ENCODE data around the gene MAN2B1. TPM values are rescaled to one million over a fixed set of nuclear protein-coding genes. Genes with fewer than 3 reads are reported as not detected.
"Not testable (repeated sequence)": the region's sequence is repeated elsewhere in the genome, so short reads cannot be mapped to it uniquely, and the experiment has no call there.

The MAN2B1 gene
- total RNA-seq, 2 experiments from 2014 or later = 95.5 to 102 TPM

GRCh38 chr19:12638611-12639182 is 27.8 kb downstream of the MAN2B1 start:
- ATAC-seq (no peak), DNase-seq (no peak)
- POLR2A ChIA-PET = no interaction called here
- no peaks in the 10 kb centered on the region for H3K27me3 Mint-ChIP-seq (ENCODE audit: low read depth)
- peaks cover 24% of the 10 kb centered on the region for H3K36me3 Mint-ChIP-seq (ENCODE audit: low read depth)
- H3K4me1 Mint-ChIP-seq (ENCODE audit: low read depth) = peaks cover 19% of the 10 kb centered on the region
- H3K9me3 Mint-ChIP-seq (ENCODE audit: insufficient read depth) = no peaks in the 10 kb centered on the region
- H3K4me3 Mint-ChIP-seq = no peak overlapping the region
- no peak overlapping the region for H3K27ac Mint-ChIP-seq
- CTCF ChIA-PET = interaction anchor here (1.6 to 2.1 kb wide), 4 partner anchors 15 to 34 kb away, joined by 5 to 10 read pairs (median 7); partner anchors contain the start of genes MAN2B1 and WDR83

DNA sequence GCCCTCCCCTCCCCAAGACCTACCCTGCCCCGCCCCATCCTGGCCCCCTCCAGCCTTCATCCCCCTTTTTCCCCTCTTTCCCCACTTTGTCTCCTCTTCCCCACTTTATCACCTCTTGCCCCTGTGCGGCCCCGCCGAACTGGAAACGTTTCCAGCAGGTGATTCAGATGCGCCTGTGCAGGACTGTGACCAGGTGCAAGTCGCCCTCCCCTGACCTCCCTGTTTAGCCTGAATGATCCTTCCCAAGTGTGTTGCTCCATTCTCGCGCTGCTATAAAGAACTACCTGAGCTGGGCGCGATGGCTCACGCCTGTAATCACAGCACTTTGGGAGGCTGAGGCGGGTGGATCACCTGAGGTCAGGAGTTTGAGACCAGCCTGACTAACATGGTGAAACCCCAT is 29.9 kb downstream of the MAN2B1 start:
- no peaks in the 10 kb centered on the region for H3K9me3 Mint-ChIP-seq (ENCODE audit: insufficient read depth)
- ChIA-PET CTCF (no interaction called here), POLR2A (no interaction called here)
- ATAC-seq (no peak), DNase-seq (no peak)
- H3K36me3 Mint-ChIP-seq (ENCODE audit: low read depth) = peaks cover 35% of the 10 kb centered on the region
- no peak overlapping the region for H3K27ac Mint-ChIP-seq
- H3K4me1 Mint-ChIP-seq (ENCODE audit: low read depth) = peaks cover 19% of the 10 kb centered on the region
- H3K4me3 Mint-ChIP-seq = no peak overlapping the region
- no peaks in the 10 kb centered on the region for H3K27me3 Mint-ChIP-seq (ENCODE audit: low read depth)

- peaks cover 22% of the 10 kb centered on the region for H3K9me3 Mint-ChIP-seq (ENCODE audit: insufficient read depth)
- ATAC-seq = no peak
- no peaks in the 10 kb centered on the region for H3K27me3 Mint-ChIP-seq (ENCODE audit: low read depth)
- H3K27ac Mint-ChIP-seq = no peak overlapping the region
- DNase-seq = no peak
- H3K4me1 Mint-ChIP-seq (ENCODE audit: low read depth) = no peaks in the 10 kb centered on the region
- H3K36me3 Mint-ChIP-seq (ENCODE audit: low read depth) = peaks cover 84% of the 10 kb centered on the region
- CTCF ChIA-PET = no interaction called here
- no peak overlapping the region for H3K4me3 Mint-ChIP-seq
- POLR2A ChIA-PET = no interaction called here
These were observed 37.3 kb downstream of the MAN2B1 start for GRCh38 chr19:12629215-12629614.

GRCh38 chr19:12628040-12629022 is 38.2 kb downstream of the MAN2B1 start:
- no peaks in the 10 kb centered on the region for H3K4me1 Mint-ChIP-seq (ENCODE audit: low read depth)
- no peak overlapping the region for H3K27ac Mint-ChIP-seq
- H3K27me3 Mint-ChIP-seq (ENCODE audit: low read depth) = no peaks in the 10 kb centered on the region
- POLR2A ChIA-PET = interaction anchor here (1.7 kb wide), 1 partner anchor 14 kb away, joined by 6 read pairs; no protein-coding TSS in a partner anchor
- CTCF ChIA-PET = interaction anchor here (2.1 kb wide), 1 partner anchor 12 kb away, joined by 9 read pairs; no protein-coding TSS in a partner anchor
- DNase-seq (no peak), ATAC-seq (no peak)
- no peak overlapping the region for H3K4me3 Mint-ChIP-seq
- H3K9me3 Mint-ChIP-seq (ENCODE audit: insufficient read depth) = peaks cover 22% of the 10 kb centered on the region
- H3K36me3 Mint-ChIP-seq (ENCODE audit: low read depth) = peaks cover 80% of the 10 kb centered on the region

- ATAC-seq = no peak
- Mint-ChIP-seq H3K27me3 (ENCODE audit: low read depth) (no peaks in the 10 kb centered on the region), H3K36me3 (ENCODE audit: low read depth) (peaks cover 80% of the 10 kb centered on the region), H3K9me3 (ENCODE audit: insufficient read depth) (peaks cover 22% of the 10 kb centered on the region), H3K4me1 (ENCODE audit: low read depth) (no peaks in the 10 kb centered on the region), H3K27ac (no peak overlapping the region), H3K4me3 (no peak overlapping the region)
- ChIA-PET POLR2A (interaction anchor here (0.7 to 1.7 kb wide), 2 partner anchors 10 to 13 kb away, joined by 3 to 6 read pairs; no protein-coding TSS in a partner anchor), CTCF (interaction anchor here (2.1 kb wide), 1 partner anchor 13 kb away, joined by 9 read pairs; no protein-coding TSS in a partner anchor)
- no peak for DNase-seq
These were observed 39.6 kb downstream of the MAN2B1 start for GRCh38 chr19:12626958-12627357.

- DNase-seq (no peak), ATAC-seq (no peak)
- Mint-ChIP-seq H3K27me3 (ENCODE audit: low read depth) (no peaks in the 10 kb centered on the region), H3K9me3 (ENCODE audit: insufficient read depth) (peaks cover 13% of the 10 kb centered on the region), H3K36me3 (ENCODE audit: low read depth) (peaks cover 67% of the 10 kb centered on the region), H3K27ac (no peak overlapping the region), H3K4me3 (no peak overlapping the region), H3K4me1 (ENCODE audit: low read depth) (no peaks in the 10 kb centered on the region)
- ChIA-PET POLR2A (interaction anchor here (0.9 kb wide), 1 partner anchor 10 kb away, joined by 3 read pairs; no protein-coding TSS in a partner anchor), CTCF (interaction anchor here (1.6 kb wide), 1 partner anchor 16 kb away, joined by 5 read pairs; no protein-coding TSS in a partner anchor)
These were observed 43.0 kb downstream of the MAN2B1 start for GRCh38 chr19:12623361-12624031.

GRCh38 chr19:12621253-12622024 is 45.1 kb downstream of the MAN2B1 start:
- CTCF ChIA-PET; H3K4me1 Mint-ChIP-seq (ENCODE audit: low read depth); POLR2A ChIA-PET; H3K4me3 Mint-ChIP-seq; ATAC-seq; H3K9me3 Mint-ChIP-seq (ENCODE audit: insufficient read depth); H3K27me3 Mint-ChIP-seq (ENCODE audit: low read depth); H3K27ac Mint-ChIP-seq; DNase-seq: not testable (repeated sequence)
- peaks cover 60% of the 10 kb centered on the region for H3K36me3 Mint-ChIP-seq (ENCODE audit: low read depth)

GRCh38 chr19:12617646-12618045 is 48.9 kb downstream of the MAN2B1 start:
- Mint-ChIP-seq H3K27ac (no peak overlapping the region), H3K27me3 (ENCODE audit: low read depth) (no peaks in the 10 kb centered on the region), H3K9me3 (ENCODE audit: insufficient read depth) (no peaks in the 10 kb centered on the region), H3K4me3 (no peak overlapping the region), H3K36me3 (ENCODE audit: low read depth) (peaks cover 60% of the 10 kb centered on the region), H3K4me1 (ENCODE audit: low read depth) (peaks cover 29% of the 10 kb centered on the region)
- ATAC-seq (no peak), DNase-seq (no peak)
- CTCF ChIA-PET = no interaction called here
- POLR2A ChIA-PET = no interaction called here

GRCh38 chr19:12611361-12611699 is 55.2 kb downstream of the MAN2B1 start:
- ChIA-PET POLR2A (interaction anchor here (0.6 to 2.0 kb wide), 4 partner anchors 29 to 624 kb away, joined by 3 to 7 read pairs (median 4); partner anchors contain the start of gene ZNF563), CTCF (interaction anchor here (0.6 to 1.5 kb wide), 5 partner anchors 29 to 314 kb away, joined by 3 to 8 read pairs (median 4); partner anchors contain the start of gene RTBDN)
- Mint-ChIP-seq H3K36me3 (ENCODE audit: low read depth) (peaks cover 47% of the 10 kb centered on the region), H3K27me3 (ENCODE audit: low read depth) (no peaks in the 10 kb centered on the region), H3K9me3 (ENCODE audit: insufficient read depth) (no peaks in the 10 kb centered on the region), H3K27ac (peak overlapping the region; percentile 99), H3K4me1 (ENCODE audit: low read depth) (peaks cover 40% of the 10 kb centered on the region), H3K4me3 (peak overlapping the region; percentile 100)
- DNase-seq = no peak
- ATAC-seq = no peak

DNA sequence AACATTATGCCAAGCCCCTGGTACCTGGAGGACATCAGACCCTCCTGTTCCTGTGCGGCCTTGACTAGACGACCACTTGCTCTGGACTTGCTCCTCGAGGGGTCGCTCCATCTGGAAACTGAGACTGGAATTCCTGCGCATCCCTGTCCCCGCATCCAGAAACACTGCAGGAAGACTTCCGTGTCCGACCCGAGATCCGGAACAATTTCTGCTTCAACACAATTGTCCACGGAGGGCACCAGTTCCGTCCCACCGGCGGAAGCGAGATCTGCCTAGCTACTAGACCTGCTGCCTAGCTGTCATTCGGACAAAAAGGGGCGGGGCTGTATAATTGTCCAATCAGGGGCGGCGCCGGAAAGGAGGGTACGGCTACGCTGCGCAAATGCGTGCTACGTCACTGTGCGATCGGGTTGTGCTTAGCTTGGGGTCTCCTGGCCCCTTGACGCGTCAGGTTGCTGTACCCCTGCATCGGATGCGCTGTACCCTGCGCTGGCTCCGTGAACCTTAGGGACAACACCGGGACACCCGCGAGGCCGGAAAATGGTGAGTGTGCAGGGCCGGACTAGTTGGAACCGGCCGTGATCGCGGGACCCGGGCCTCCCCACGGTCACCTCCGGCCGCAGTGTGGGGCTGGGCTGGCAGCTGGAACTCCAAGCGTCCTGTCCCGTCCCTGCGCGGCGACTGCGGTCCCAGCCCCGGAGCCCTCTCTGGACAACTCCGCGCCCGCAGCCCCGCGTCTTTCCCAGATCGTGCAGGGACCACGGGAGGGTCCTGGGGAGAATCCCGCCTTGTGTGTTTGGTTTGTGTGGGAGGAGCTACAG is 55.8 kb downstream of the MAN2B1 start, which contains the start of the genes ZNF490 and ZNF791:
TSS of gene ZNF490 (minus strand) at position 274 of the 821 bp plus-strand sequence. CDS start at position 141, 133 bp downstream.
TSS of gene ZNF791 (plus strand) at position 381 of the 821 bp plus-strand sequence. CDS start at position 541, 160 bp downstream.
- ATAC-seq = peak; percentile 81
- H3K4me1 Mint-ChIP-seq (ENCODE audit: low read depth) = peaks cover 34% of the 10 kb centered on the region
- CTCF ChIA-PET = interaction anchor here (0.6 to 1.5 kb wide), 6 partner anchors 9 to 313 kb away, joined by 3 to 8 read pairs (median 4); partner anchors contain the start of gene RTBDN
- H3K36me3 Mint-ChIP-seq (ENCODE audit: low read depth) = peaks cover 42% of the 10 kb centered on the region
- H3K27me3 Mint-ChIP-seq (ENCODE audit: low read depth) = no peaks in the 10 kb centered on the region
- H3K4me3 Mint-ChIP-seq = peak within 1 kb of the TSS; percentile 100
- DNase-seq = peak; percentile 99
- POLR2A ChIA-PET = interaction anchor here (0.6 to 2.0 kb wide), 4 partner anchors 29 to 623 kb away, joined by 3 to 7 read pairs (median 4); partner anchors contain the start of gene ZNF563
- no peaks in the 10 kb centered on the region for H3K9me3 Mint-ChIP-seq (ENCODE audit: insufficient read depth)
- H3K27ac Mint-ChIP-seq = peak within 1 kb of the TSS; percentile 99

Measured in activated CD8-positive, alpha-beta T cell treated with anti-CD3 and anti-CD28 coated beads, Interleukin-2, amount 10 ng/mL, durations not matched to agents 7 days and 5 days (primary cell).